HG02763 (cell line): ENCODE measurements around the gene ISOC2.
"Not testable (repeated sequence)": the region's sequence is repeated elsewhere in the genome, so short reads cannot be mapped to it uniquely, and the experiment has no call there.

Experiments
- ATAC-seq: cut with Tn5 transposase; IDR thresholded peaks from one replicate; pipeline ENCODE4 v1.9.1; 2021; ENCODE audit warnings: mild to moderate bottlenecking, moderate library complexity; ENCODE audit not compliant: unreplicated experiment

Gene ISOC2

GRCh38 chr19:55443045-55443823, 18.2 kb downstream of the ISOC2 start, which contains the start of gene SHISA7:
Gene SHISA7, minus strand, starts transcription at chr19:55443300. Its CDS starts 437 bp downstream, at chr19:55442863.
- ATAC-seq, result no peak

GRCh38 chr19:55442372-55442961, 19.0 kb downstream of the ISOC2 start:
- no peak for ATAC-seq

- ATAC-seq, result no peak
Observed at GRCh38 chr19:55441692-55442321, 19.6 kb downstream of the ISOC2 start.

- no peak for ATAC-seq
Observed at GRCh38 chr19:55441319-55441691, 20.1 kb downstream of the ISOC2 start.

GRCh38 chr19:55440411-55441105, 20.9 kb downstream of the ISOC2 start:
- no peak for ATAC-seq

- no peak for ATAC-seq
Observed at GRCh38 chr19:55439052-55439451, 22.4 kb downstream of the ISOC2 start.

- ATAC-seq, result no peak
Observed at GRCh38 chr19:55437410-55437809, 24.0 kb downstream of the ISOC2 start.

- ATAC-seq, result no peak
Observed at GRCh38 chr19:55436847-55437246, 24.6 kb downstream of the ISOC2 start.

GRCh38 chr19:55435020-55435419, 26.4 kb downstream of the ISOC2 start:
- no peak for ATAC-seq

GRCh38 chr19:55434356-55434919, 27.0 kb downstream of the ISOC2 start:
- ATAC-seq, result no peak

GRCh38 chr19:55433292-55433691, 28.1 kb downstream of the ISOC2 start:
- ATAC-seq, result no peak

- ATAC-seq, result no peak
Observed at GRCh38 chr19:55432241-55432959, 29.0 kb downstream of the ISOC2 start.

GRCh38 chr19:55431183-55431582, 30.3 kb downstream of the ISOC2 start:
- ATAC-seq, result no peak

- no peak for ATAC-seq
Observed at GRCh38 chr19:55426042-55426441, 35.4 kb downstream of the ISOC2 start.

GRCh38 chr19:55424518-55424917, 36.9 kb downstream of the ISOC2 start:
- ATAC-seq, result no peak

- ATAC-seq, result no peak
Observed at GRCh38 chr19:55423225-55424005, 38.0 kb downstream of the ISOC2 start.

GRCh38 chr19:55421281-55421680, 40.2 kb downstream of the ISOC2 start:
- ATAC-seq, result not testable (repeated sequence)

- ATAC-seq, result no peak
Observed at GRCh38 chr19:55419624-55420236, 41.7 kb downstream of the ISOC2 start.

- no peak for ATAC-seq
Observed at GRCh38 chr19:55419103-55419502, 42.3 kb downstream of the ISOC2 start.
